NCI-H187 treated with DMSO at 0.1 percent for 48 hours (cell line): ENCODE measurements around the gene SUN2.

ENCODE experiments used
- DNase-seq: peaks from one replicate; lab custom pipeline; 2025; lab: John Stamatoyannopoulos, UW

The SUN2 gene

GRCh38 chr22:38716271-38716670, 39.5 kb downstream of the SUN2 start:
- no peak for DNase-seq

- no peak for DNase-seq
These were observed 39.9 kb downstream of the SUN2 start for GRCh38 chr22:38715852-38716251.

DNA sequence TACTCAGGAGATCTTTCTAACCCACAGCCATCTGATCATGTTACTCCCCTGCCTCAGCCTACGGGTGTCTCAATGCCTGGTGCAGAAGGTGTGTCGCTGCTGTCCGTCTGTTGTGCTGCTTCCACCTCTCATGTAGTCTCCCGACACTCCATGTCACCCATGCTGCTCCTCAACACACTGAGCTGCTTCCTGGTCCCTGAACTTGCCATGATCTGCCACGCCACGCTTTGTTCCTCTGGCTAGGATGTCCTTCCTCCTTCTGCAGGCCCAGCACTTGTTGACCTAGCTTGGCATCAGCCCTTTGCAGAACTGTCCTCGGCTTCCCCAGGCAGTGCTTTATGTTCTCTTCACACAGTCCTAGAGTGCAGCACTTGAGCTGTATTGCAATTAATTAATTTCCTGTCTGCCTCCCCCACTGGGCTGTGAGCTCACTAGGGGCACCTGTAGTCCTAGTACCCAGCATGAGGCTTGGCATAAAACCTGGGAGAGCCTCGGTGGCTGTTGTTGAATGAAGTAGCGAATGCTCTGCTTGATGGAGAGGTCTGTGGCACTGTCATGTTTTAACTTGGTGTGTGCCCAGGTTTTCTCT, 40.5 kb downstream of the SUN2 start:
- DNase-seq: no peak

DNA sequence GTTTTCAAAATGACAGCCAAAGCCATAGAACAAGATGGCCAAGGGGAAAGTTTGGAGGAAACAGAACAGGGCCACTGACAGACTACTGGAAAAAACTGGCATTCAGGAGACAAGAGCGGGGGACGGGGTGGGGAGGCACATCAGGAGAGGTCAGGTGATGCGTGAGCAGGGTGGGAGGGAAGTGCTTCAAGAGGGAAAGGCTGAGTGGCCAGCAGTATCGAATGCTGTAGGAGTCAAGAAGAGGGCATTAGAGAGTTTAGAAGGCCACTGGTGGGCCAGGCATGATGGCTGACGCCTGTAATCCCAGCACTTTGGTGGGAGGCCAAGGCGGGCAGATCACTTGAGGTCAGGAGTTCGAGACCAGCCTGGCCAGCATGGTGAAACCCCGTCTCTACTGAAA, 41.9 kb downstream of the SUN2 start:
- no peak for DNase-seq

DNA sequence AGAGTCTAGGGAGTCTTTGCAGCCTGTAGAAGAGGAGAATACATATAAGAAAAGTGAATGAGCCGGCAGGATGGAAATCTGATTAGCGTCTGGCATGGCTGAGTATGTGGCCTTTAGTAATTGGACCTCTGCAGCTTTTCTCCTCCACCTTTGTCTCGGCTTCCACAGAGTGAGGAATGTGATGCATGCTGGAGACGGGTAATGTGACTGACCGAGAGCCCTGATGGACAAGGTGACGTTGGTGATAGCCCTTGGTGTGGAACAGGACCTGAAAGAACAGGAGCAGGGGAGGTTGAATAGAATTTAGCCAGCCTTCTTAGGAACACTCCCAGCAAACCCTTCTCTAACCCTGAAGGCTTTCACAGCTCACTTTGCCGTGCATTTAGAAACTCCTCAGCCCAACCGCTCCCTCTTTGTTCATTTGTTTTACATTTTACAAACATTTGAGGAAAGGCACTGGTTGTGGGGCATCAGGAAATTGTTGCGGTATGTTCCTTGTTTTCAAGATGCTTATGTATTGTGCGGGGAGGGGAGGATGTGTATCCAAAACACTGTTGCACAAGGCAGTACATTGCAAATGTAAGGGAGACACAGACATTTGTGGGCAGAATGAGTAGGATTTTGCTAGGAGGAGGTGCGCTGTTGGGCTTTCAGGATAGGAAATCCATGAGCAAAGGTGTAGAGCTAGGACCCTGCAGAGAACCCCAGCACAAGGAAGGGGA, 43.2 kb downstream of the SUN2 start:
- DNase-seq: no peak

GRCh38 chr22:38710866-38711265, 44.9 kb downstream of the SUN2 start:
- DNase-seq: no peak

DNA sequence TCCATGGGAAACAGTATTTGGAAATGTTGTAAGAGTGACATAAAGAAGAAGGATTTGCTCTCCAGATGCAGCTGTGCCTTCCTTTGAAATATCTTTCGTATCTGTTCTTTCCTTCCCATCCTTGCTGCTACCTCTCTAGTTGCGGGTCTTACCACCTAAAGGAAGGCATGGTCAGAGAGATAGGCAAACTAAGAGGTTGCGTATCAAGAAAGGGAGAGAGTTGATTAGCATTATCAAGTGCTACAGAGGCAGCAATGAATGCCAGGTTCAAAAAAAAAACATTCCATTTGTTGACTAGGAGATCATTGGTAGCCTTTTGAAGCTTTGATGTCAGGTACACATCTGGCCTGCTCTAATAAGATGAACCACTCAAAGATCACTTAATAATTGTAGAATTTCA, 45.4 kb downstream of the SUN2 start:
- no peak for DNase-seq

DNA sequence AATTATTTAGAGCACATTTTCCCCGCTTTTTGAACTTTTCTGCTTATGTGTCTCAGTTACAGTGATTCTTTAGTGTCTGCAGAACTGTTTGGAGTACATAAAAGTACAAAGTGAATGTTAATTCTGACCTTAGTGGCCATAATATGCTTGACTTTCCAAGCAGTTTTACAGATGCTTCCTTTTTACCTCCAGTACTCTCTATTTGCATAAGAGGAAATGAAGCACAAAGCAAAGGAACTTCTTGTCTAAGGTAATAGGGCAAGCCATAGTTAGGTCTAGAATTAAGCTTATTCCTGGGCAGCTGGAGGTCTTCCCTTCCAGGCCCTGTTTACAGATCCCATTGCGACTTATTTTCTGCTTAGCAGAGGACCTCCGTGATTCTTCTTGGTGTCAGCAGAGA, 46.5 kb downstream of the SUN2 start:
- DNase-seq: no peak

GRCh38 chr22:38707984-38708383, 47.8 kb downstream of the SUN2 start:
- no peak for DNase-seq

DNA sequence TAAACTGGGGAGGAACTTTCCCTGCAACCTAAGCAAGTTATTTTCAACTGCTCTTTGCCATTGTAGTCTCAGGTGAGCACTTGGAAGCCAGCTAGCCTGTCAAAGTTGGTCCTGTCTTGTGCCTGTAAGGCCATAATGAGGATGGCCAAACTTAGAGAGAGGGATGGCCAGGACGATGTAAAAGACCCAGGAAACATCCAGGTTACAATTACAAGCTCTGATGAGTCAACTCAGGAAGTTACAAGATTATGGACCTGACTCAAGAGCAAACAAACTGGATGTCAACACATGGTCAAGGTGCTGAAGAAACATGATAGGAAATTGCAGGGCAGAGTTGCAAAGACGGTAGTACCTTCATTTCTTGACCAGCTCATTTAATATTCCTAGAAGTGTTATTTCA, 48.5 kb downstream of the SUN2 start:
- DNase-seq: no peak

DNA sequence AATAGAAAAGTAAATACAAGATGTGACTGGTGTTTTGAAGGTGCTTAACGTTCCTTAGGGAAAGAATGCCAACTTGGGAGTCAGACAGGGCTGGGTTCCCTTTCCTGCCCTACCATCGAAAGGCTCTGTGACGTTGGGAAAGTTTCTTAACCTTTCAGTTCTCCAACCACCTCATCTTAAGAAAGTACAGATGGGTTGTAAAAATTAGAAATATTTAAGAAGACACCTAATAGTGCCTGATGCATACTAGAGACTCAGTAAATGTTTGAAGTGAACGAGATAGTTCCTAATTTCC, 49.0 kb downstream of the SUN2 start:
- no peak for DNase-seq

DNA sequence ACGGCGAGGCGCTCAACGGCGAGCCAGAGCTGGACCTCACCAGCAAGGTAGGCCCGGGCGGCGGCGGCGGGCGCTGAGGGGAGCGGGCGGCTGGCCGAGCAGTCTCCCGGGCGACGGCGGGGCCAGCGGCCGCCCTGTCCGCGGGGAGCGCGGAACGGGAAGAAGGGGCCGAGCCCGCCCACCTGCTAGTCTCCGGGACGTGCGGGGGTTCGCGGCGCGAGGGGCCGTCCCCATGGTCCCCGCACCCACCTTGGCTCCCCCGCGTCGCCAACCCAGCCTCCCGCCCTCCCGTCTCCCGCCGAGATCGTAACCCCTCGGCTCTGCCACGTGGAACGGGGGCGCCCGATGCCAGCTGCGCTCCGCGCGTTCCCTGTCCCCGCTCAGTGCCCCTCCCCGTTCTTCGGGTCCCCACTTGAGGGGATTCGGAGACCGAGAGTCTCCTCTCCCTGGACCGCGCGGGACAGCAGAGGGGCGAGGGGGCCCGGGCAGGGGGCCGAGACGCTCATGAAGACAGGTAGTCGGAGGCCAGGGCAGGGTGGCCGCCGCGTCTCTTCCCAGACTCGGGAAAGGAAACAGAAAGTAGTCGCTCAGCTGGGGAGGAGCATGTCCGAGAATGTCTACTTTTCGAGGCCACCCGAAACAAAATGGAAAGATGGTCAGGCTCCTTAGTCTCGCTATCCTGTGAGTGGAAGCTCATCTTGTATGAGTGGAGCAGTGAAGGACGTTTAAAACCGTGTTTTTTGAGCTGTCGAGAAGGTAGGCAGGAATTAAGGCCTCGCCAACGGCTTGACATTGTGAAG, 49.5 kb downstream of the SUN2 start:
- DNase-seq: no peak

GRCh38 chr22:38705235-38706100, 50.3 kb downstream of the SUN2 start, which contains the start of gene GTPBP1:
Gene GTPBP1, plus strand, starts transcription at chr22:38705944. Its CDS starts 12 bp downstream, at chr22:38705956.
- DNase-seq: peak; percentile 95

DNA sequence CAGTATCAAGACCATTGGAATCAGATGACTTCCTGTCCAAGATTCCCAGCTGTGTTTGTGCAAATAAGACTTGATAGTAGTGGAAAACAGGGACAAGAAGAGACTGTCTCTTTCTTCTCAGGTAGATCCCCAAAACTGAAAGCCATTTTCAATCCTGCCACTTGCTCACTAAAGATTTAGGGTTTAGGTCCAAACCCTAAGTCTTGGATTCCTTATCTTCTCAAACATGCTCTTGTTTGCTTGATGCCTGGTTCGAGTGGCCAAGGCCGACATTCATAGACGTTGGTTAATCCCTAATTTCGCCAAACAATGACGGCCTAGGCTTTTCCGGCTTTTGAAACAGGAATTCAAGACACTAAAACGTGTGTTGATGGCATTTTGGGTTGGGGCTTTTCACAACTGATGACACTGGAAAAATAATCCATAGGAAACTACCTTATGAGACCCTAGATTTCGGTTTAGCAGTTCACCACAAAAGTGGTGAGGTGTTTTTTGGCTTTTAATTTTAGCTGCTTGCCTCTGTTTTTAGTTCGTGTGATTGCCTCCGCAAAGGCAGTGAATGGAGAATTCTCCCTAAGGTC, 51.1 kb downstream of the SUN2 start:
- no peak for DNase-seq

DNA sequence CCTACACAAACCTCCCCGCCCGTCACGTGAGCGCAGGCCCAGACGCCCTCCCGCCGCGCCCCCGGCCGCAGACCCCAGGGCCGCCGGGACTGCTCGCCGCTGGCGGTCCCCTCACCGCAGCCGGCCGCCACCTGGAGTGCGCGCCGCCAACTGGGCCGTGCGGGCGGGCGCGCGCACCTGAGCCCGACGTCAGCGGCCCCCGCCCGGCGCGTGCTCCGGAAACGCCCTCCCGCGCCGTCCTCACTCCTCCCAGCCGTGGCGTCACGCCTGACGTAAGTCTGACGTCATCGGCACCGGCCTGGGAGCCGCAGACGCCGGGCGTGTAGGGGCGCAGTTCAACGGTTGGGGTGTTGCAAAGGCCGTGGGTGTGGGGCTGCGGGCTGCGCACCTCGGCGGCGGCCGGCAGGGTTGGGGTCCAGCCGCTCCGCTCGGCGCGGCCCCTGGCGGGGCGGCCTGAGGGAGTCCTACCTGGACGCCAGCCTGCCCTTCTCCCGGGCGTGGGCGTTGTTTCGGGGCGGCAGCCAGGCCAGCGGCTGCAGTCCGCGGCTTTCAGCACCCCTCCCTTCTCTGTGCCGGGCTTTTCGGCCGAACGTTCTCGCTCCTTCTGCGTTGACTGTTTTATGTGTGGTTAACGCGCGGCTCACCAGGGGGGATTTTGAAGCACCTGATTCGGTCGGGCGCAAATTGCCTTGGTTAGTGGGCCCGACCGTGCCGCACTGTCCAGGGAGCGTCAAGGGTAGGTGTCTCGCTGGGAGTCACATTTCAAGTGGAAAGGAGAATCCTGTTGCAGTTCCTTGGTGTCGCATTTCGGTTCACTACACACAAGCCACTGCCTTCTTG, 54.8 kb downstream of the SUN2 start, which contains the start of gene JOSD1:
JOSD1 (minus strand) TSS at position 155 of the 840 bp plus-strand sequence. CDS start 956 bp downstream, outside the sequence.
- DNase-seq: peak; percentile 12

GRCh38 chr22:38700270-38700788, 55.5 kb downstream of the SUN2 start:
- DNase-seq: no peak

DNA sequence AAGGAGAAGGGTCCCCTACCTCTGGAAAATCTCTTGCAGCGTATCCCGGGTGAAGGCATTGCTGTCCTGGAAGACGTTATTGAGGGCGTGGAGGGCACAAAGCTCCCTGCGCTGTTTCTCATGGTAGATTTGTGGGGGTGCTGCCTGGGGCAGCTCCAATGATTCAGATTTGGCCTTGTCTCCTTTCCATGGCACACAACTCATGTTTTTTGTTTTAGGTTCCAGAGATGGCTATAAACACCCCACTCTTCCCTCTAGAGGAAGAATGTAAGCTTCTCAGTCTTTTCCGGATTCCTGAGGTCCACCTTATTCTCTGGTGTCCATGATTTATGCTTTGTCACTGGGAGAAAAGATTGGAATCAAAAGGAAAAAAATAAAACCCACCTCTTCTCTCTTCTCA, 56.0 kb downstream of the SUN2 start:
- DNase-seq: no peak

DNA sequence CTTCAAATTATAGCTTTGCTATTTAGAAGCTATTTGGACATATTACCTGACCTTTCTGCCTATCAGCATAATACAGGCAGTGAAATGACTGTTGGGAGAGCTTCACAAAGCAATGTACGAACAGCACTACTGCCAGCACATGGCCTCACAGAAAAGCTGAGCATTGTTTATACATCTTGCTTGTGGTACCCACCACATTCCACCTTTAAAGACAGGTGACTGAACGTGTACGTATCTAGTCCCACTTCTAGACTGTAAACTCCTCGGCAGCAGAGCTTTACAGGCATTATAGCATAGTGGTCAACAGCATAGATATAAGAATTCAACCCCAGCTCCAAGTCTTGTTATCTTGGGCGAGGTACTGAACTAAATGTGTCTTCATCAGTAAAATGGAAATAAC, 56.7 kb downstream of the SUN2 start:
- no peak for DNase-seq

DNA sequence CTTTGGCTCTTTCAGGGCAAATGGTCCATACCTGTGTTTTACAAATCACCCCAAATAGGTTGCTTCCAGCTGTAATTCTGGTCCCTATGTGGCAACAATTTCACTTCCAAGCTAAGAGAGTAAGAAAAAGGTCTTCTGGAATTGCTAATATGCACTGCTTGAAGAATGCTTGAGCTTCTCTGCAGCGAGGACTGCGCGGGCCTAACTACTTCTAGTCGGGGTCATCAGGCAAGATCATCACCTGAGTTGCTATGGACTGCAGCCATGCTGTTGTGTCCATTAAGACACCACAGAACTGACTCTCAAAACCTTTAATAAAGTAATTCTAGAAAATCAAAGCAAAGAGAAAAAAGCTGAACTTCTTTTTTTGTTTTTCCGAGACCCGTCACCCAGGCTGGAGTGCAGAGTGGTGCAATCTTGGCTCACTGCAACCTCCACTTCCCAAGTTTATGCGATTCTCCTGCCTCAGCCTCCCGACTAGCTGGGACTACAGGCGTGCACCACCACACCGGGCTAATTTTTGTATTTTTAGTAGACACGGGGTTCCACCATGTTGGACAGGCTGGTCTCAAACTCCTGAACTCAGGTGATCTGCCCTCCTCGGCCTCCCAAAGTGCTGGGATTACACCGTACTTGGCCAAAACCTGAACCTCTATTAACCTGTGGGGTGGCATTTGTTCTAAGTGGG, 57.2 kb downstream of the SUN2 start:
- no peak for DNase-seq
